HepG2 (cell line): ENCODE data around the gene KRT36. TPM values are rescaled to one million over a fixed set of nuclear protein-coding genes. Genes with fewer than 3 reads are reported as not detected.

Experiments
- ATAC-seq: fragments of 200-7000 bp; cut with Tn5 transposase; 3 replicates; pipeline ENCODE4 v1.9.1; 2020; ENCODE audit warnings: mild to moderate bottlenecking, moderate library complexity
- BruUV-seq: library from RNA; stranded (reverse); fragments of 400-500 nt; replicated peaks from 2 replicates; lab custom pipeline; 2021; lab: Mats Ljungman, UMichigan
- CTCF ChIA-PET: fragments of 300-600 bp; formaldehyde crosslinking; extraction: SDS; loops from one replicate; lab custom pipeline; 2021; ENCODE audit warnings: low total read pairs, inconsistent platforms, low intra/inter-chr PET ratio; lab: Yijun Ruan, JAX
- POLR2A ChIA-PET: fragments of 350-600 bp; sonication (Branson Sonifier 250); formaldehyde crosslinking; loops from one replicate; lab custom pipeline; 2020; ENCODE audit warnings: antibody characterized with exemption, inconsistent platforms; lab: Yijun Ruan, JAX
- DNase-seq: peaks from one replicate; pipeline ENCODE4 v3.0.0-alpha.2; 2015; ENCODE audit warnings: low spot score
- FAIRE-seq: peaks from 3 replicates; lab custom pipeline; 2011; peaks lifted over from hg19 to GRCh38; lab: Jason Lieb, UNC
- H2AFZ ChIP-seq: one replicate; pipeline ENCODE4 v1.6.1; 2011; ENCODE audit warnings: low read length, inconsistent platforms
- H3K27ac ChIP-seq: fragments of 300-600 bp; 3 replicates; pipeline ENCODE4 v1.8.0; 2011; ENCODE audit warnings: mixed run types, mild to moderate bottlenecking, mixed read lengths, low read length, inconsistent platforms; ENCODE audit not compliant: insufficient read depth; ENCODE audit errors: extremely low read length
- H3K27me3 ChIP-seq, 2 experiments: fragments of 200-600 bp in 1 of 2; 2 replicates in 1 of 2; 3 replicates in 1 of 2; pipeline versions ENCODE4 v1.6.0 to v1.8.0; 2011; ENCODE audit warnings: low read length in 2 of 2, mild to moderate bottlenecking in 2 of 2, moderate library complexity in 2 of 2, inconsistent platforms in 1 of 2; ENCODE audit not compliant: insufficient read depth in 2 of 2, control insufficient read depth in 1 of 2
- H3K36me3 ChIP-seq, 2 experiments: fragments of 200-600 bp in 1 of 2; replicated peaks in 1 of 2; 2 replicates in 1 of 2; 3 replicates in 1 of 2; pipeline versions ENCODE4 v1.5.1 to v1.8.0; 2011; ENCODE audit warnings: low read length in 2 of 2, inconsistent platforms in 1 of 2; ENCODE audit not compliant: insufficient read depth in 2 of 2, control insufficient read depth in 1 of 2
- H3K4me1 ChIP-seq: 2 replicates; pipeline ENCODE4 v1.5.1; 2012; ENCODE audit warnings: low read length, inconsistent platforms; ENCODE audit not compliant: insufficient read depth
- H3K4me2 ChIP-seq: 2 replicates; pipeline ENCODE4 v1.6.0; 2011; ENCODE audit warnings: low read depth, low read length, inconsistent platforms
- H3K4me3 ChIP-seq, 3 experiments: fragments of 200-600 bp in 1 of 3; sonication (generic), shearing (Covaris generic) in 1 of 3; replicated peaks in 1 of 3; 2 replicates each; pipeline ENCODE4 v1.5.1; 2011 to 2016; ENCODE audit warnings: low read length in 3 of 3, inconsistent platforms in 2 of 3, low read depth in 2 of 3, mild to moderate bottlenecking in 2 of 3, control low read depth in 1 of 3, mixed read lengths in 1 of 3; ENCODE audit not compliant: insufficient read depth in 1 of 3
- H3K79me2 ChIP-seq: one replicate; pipeline ENCODE4 v1.6.1; 2011; ENCODE audit warnings: low read length, inconsistent platforms; ENCODE audit not compliant: insufficient read depth
- H3K9ac ChIP-seq: 2 replicates; pipeline ENCODE4 v1.6.0; 2011; ENCODE audit warnings: mild to moderate bottlenecking, low read depth, low read length, inconsistent platforms; ENCODE audit not compliant: insufficient read depth
- H3K9me3 ChIP-seq: 2 replicates; pipeline ENCODE4 v1.5.1; 2012; ENCODE audit warnings: mild to moderate bottlenecking, low read length
- H4K20me1 ChIP-seq: 2 replicates; pipeline ENCODE4 v1.6.0; 2011; ENCODE audit warnings: inconsistent platforms, mild to moderate bottlenecking, low read length, moderate library complexity; ENCODE audit not compliant: insufficient read depth
- CHD4 ChIP-seq: fragments of 200-600 bp; sonication (generic); IDR thresholded peaks from 2 replicates; pipeline ENCODE4 v1.7.0; 2017; ENCODE audit warnings: mild to moderate bottlenecking, low read length, borderline replicate concordance
- ETV6 ChIP-seq: sonication (generic); formaldehyde crosslinking; conservative IDR thresholded peaks from 2 replicates; pipeline ENCODE4 v1.4.0; 2020; ENCODE audit warnings: missing genetic modification reagents
- GTF2F1 ChIP-seq: fragments of 150-350 bp; IDR thresholded peaks from 2 replicates; pipeline ENCODE4 v1.6.1; 2014; ENCODE audit warnings: low read length
- HNRNPUL1 ChIP-seq: fragments of 200-400 bp; formaldehyde crosslinking; IDR thresholded peaks from 2 replicates; pipeline ENCODE4 v1.6.1; 2017; ENCODE audit warnings: low read depth, mild to moderate bottlenecking, low read length, moderate library complexity
- NAIF1 ChIP-seq: sonication (generic); formaldehyde crosslinking; IDR thresholded peaks from 2 replicates; pipeline ENCODE4 v1.5.0; 2020; ENCODE audit warnings: mild to moderate bottlenecking, missing genetic modification reagents, borderline replicate concordance
- ZNF253 ChIP-seq: sonication (generic); formaldehyde crosslinking; IDR thresholded peaks from 2 replicates; pipeline ENCODE4 v1.8.0; 2022; ENCODE audit warnings: mild to moderate bottlenecking, missing genetic modification reagents, borderline replicate concordance
- ZNF577 ChIP-seq: sonication (generic); formaldehyde crosslinking; IDR thresholded peaks from 2 replicates; pipeline ENCODE4 v1.4.0; 2020; ENCODE audit warnings: mild to moderate bottlenecking, low read depth, missing genetic modification reagents, borderline replicate concordance
- in situ Hi-C: cut with HindIII; loops from 2 replicates; pipeline ENCODE4 v1.10.0; 2017; ENCODE audit warnings: low pct_unique_long_range_greater_than_20kb; ENCODE audit not compliant: extremely low pct_ligation_motif_present
- intact Hi-C: fragments of 100-400 bp; cut with micrococcal nuclease; formaldehyde crosslinking; loops from one replicate; pipeline ENCODE4 v1.10.0; 2022; ENCODE audit not compliant: unreplicated experiment
- polyA plus RNA-seq, 8 experiments: library from polyadenylated mRNA; depleted of rRNA in 3 of 8; stranded (reverse) in 7 of 8; unstranded in 1 of 8; fragments of >200 nt; fragmentation: Illumina TruSeq in 4 of 8; extraction: Trizol in 4 of 8; gene quantifications; 2 replicates each; pipeline versions ENCODE4 v1.2.1 to v1.2.3, GENCODE V29; 2011 to 2016; ENCODE audit warnings: low read depth in 4 of 8, missing spikeins in 1 of 8, mixed read lengths in 1 of 8; ENCODE audit not compliant: insufficient read depth in 1 of 8
- total RNA-seq, 5 experiments: library from RNA; depleted of rRNA; stranded (reverse); fragments of >200 nt; fragmentation: Illumina TruSeq; extraction: Trizol; gene quantifications; 2 replicates each; pipeline ENCODE4 v1.2.3, GENCODE V29; 2016; ENCODE audit warnings: low read depth in 1 of 5
- TF ChIP-seq, protein P1 (sequence below): sonication (generic); formaldehyde crosslinking; IDR thresholded peaks from 2 replicates; pipeline ENCODE4 v1.5.0; 2020; ENCODE audit warnings: mild to moderate bottlenecking, missing genetic modification reagents

KRT36 gene
- total and polyA plus RNA-seq, 2 of the 13 experiments (the other 11 are each of a cell fraction or from before 2014, with no cell fraction given) = not detected

DNA sequence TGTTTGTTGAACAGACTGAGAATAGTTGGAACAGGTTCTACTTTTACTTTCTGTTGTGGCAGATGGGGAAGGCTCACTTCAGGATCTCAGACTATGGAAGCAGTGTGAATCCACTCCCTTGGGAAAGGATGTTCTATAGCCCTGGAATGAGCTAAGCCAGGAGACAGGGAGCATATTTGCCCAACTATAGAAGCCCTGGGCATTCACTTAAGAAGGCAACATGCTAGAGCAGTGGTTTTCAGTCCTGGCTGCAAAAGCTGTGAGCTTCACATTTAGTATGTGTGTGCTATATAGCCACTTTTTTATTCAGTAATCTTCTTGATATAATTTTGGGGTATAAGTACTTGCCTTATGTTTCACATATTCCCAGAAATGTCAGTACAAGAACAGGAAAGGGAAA is 21.4 kb downstream of the KRT36 start:
- Histone ChIP-seq H4K20me1 (no peaks in the 10 kb centered on the region), H3K9ac (no peak overlapping the region), H2AFZ (no peak overlapping the region), H3K27ac (no peak overlapping the region), H3K4me2 (no peak overlapping the region), H3K79me2 (no peaks in the 10 kb centered on the region), H3K4me1 (no peaks in the 10 kb centered on the region), H3K9me3 (no peaks in the 10 kb centered on the region), H3K4me3 (no peak overlapping the region), H3K36me3 (no peaks in the 10 kb centered on the region), H3K27me3 (peaks cover 2 to 47% of the 10 kb centered on the region in 2 experiments; a peak in 3 of 5 replicates)
- ChIA-PET CTCF (no interaction called here), POLR2A (no interaction called here)
- ATAC-seq (no peak), DNase-seq (no peak), FAIRE-seq (no peak)
- BruUV-seq = no TSS peak
- in situ Hi-C loops (no loop called here), intact Hi-C loops (no loop called here)
- TF ChIP-seq CHD4 (no peak), ZNF577 (CRISPR knock-in tag) (no peak), ETV6 (CRISPR knock-in tag) (no peak), NAIF1 (CRISPR knock-in tag) (no peak), HNRNPUL1 (no peak), GTF2F1 (no peak), ZNF253 (CRISPR knock-in tag) (no peak)
- TF ChIP-seq, protein P1, sequence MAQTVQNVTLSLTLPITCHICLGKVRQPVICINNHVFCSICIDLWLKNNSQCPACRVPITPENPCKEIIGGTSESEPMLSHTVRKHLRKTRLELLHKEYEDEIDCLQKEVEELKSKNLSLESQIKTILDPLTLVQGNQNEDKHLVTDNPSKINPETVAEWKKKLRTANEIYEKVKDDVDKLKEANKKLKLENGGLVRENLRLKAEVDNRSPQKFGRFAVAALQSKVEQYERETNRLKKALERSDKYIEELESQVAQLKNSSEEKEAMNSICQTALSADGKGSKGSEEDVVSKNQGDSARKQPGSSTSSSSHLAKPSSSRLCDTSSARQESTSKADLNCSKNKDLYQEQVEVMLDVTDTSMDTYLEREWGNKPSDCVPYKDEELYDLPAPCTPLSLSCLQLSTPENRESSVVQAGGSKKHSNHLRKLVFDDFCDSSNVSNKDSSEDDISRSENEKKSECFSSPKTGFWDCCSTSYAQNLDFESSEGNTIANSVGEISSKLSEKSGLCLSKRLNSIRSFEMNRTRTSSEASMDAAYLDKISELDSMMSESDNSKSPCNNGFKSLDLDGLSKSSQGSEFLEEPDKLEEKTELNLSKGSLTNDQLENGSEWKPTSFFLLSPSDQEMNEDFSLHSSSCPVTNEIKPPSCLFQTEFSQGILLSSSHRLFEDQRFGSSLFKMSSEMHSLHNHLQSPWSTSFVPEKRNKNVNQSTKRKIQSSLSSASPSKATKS (CRISPR knock-in tag) = no peak
